ENCODE measurements around the gene SLC22A15. TPM values are rescaled to one million over a fixed set of nuclear protein-coding genes. Genes with fewer than 3 reads are reported as not detected.

Gene SLC22A15
- total RNA-seq, 1 donor from 2014 or later: 8.9 TPM

Other genes starting within 250 kb of the SLC22A15 start
- under 0.01 TPM for gene CASQ2, start 207.8 kb upstream of the SLC22A15 start, total RNA-seq
- 0.74 TPM for gene NHLH2, start 135.4 kb upstream of the SLC22A15 start, total RNA-seq
- gene MAB21L3, start 134.9 kb downstream of the SLC22A15 start, total RNA-seq: under 0.01 TPM